ENCODE data around the gene CSGALNACT2.

DNA sequence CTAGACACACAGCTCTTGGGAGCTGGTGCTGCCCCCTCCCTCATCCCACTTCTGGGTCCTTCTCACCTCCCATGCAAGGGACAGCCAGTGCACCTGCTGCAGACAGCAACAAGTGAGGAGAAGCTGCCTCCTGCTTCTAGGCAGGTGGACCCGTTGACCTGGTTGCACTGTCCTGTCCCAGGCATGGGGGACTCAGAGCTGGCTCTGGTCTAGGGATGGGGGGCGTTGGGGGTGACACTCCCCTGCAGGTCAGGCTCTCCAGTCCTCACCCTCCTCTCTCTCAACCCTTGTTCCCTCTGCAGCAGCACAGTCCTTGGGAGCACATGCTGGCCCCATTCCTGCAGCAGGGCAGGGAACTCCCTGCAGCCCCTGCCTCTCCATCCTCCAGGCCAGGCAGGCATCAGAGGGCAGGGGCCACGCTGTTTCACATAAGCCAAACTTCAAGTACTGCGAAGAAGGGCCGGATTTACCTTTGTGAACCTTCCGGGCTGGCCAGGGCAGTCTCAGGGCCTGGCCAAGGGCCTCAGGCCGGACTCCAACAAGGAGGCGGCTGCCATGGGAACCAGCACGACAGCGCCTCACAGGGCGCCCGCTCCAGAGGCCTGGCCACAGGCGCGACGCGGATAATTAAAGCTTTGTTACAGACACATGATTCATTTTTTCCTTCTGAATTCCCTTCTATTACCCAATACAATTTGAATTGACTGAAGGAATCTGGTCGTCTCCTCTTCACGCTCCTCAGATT is 80.1 kb downstream of the CSGALNACT2 start:
- TF ChIP-seq, protein P1, sequence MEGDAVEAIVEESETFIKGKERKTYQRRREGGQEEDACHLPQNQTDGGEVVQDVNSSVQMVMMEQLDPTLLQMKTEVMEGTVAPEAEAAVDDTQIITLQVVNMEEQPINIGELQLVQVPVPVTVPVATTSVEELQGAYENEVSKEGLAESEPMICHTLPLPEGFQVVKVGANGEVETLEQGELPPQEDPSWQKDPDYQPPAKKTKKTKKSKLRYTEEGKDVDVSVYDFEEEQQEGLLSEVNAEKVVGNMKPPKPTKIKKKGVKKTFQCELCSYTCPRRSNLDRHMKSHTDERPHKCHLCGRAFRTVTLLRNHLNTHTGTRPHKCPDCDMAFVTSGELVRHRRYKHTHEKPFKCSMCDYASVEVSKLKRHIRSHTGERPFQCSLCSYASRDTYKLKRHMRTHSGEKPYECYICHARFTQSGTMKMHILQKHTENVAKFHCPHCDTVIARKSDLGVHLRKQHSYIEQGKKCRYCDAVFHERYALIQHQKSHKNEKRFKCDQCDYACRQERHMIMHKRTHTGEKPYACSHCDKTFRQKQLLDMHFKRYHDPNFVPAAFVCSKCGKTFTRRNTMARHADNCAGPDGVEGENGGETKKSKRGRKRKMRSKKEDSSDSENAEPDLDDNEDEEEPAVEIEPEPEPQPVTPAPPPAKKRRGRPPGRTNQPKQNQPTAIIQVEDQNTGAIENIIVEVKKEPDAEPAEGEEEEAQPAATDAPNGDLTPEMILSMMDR (IDR thresholded peaks at IDR 0.05; ENCODE audit: low read depth, low read length) = no peak
- TF ChIP-seq EZH2phosphoT487 (IDR thresholded peaks at IDR 0.05; ENCODE audit: low read depth) = no peak

Measured in OCI-LY3 (cell line).